ENCODE results near the gene SUCLG2. TPM values are rescaled to one million over a fixed set of nuclear protein-coding genes. Genes with fewer than 3 reads are reported as not detected.
A peak's percentile ranks its signal among the peaks of the same experiment; 100 is the strongest.

The SUCLG2 gene
- total RNA-seq, 2 experiments from 2014 or later: 81.3 to 85.3 TPM

DNA sequence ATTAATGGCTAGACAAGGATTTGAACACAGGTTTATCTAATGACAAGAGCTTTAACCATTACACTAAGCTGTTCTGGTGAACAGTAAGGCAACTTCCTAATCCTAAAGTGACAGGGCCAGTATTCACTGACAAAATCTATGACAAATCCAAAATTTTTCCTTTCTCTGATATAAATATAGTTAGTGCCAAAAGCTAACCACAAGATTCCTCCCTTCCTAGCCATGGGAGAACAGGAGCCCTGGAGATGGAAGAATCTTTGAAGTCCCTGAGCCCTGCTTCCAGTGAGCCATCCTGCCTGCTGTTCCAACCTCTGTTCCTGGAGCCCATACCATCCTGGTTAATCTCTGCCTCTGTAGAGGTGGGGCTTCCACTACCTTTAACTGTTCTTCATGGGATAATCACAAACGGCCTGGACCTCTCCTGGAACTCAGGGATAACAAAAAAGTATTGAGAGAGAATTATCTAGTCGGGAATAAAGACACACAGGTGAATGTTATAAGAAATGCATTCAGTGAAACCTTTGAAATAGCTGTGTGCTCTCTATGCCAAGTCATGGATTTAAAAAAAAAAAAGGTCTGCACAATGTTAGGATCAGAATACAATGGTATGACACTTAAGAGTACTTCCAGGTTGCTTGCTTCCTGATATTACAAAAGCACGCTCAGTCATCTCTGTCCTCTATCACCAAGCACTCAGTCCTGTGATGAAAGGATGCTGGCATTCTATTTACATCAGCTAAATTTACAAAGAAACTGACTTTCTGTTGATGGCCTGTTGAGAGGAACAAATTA is 235.8 kb downstream of the SUCLG2 start:
- H3K27ac Mint-ChIP-seq: no peak overlapping the region
- intact Hi-C loops (cut with micrococcal nuclease): no loop called here
- H3K4me3 Mint-ChIP-seq: no peak overlapping the region
- H3K4me1 Mint-ChIP-seq (ENCODE audit: low read depth): peaks cover 7% of the 10 kb centered on the region
- CTCF ChIA-PET: no interaction called here
- H3K27me3 Mint-ChIP-seq (ENCODE audit: low read depth): no peaks in the 10 kb centered on the region
- DNase-seq: no peak
- peaks cover 14% of the 10 kb centered on the region for H3K9me3 Mint-ChIP-seq
- peaks cover 60% of the 10 kb centered on the region for H3K36me3 Mint-ChIP-seq (ENCODE audit: low read depth)

DNA sequence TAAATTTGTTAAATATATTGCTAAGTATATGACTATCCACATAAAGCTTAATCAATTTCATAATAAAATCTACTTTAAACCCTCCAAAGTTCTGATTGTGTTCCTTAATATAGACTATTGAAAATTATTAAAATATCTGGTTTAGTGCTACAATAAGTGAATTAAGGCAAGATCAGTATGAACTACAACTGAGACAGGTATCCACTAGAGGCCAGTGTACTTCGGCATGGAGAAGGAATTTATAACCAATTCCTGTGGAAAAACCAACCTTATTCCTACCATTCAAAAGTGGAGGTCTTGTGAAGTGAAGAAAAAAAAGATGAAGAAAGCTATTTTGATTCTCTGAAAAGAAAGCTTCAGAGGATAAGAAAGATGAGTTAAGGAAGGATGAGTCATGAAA is 237.7 kb downstream of the SUCLG2 start:
- Mint-ChIP-seq H3K27me3 (ENCODE audit: low read depth) (no peaks in the 10 kb centered on the region), H3K9me3 (peaks cover 11% of the 10 kb centered on the region), H3K4me3 (no peak overlapping the region), H3K27ac (peak overlapping the region; percentile 46), H3K36me3 (ENCODE audit: low read depth) (peaks cover 54% of the 10 kb centered on the region), H3K4me1 (ENCODE audit: low read depth) (peaks cover 7% of the 10 kb centered on the region)
- CTCF ChIA-PET: no interaction called here
- intact Hi-C loops (cut with micrococcal nuclease): no loop called here
- DNase-seq: no peak

GRCh38 chr3:67415511-67415910 is 238.9 kb downstream of the SUCLG2 start:
- Mint-ChIP-seq H3K36me3 (ENCODE audit: low read depth) (peaks cover 45% of the 10 kb centered on the region), H3K9me3 (peaks cover 3% of the 10 kb centered on the region), H3K27me3 (ENCODE audit: low read depth) (no peaks in the 10 kb centered on the region), H3K4me1 (ENCODE audit: low read depth) (peaks cover 7% of the 10 kb centered on the region), H3K4me3 (no peak overlapping the region), H3K27ac (no peak overlapping the region)
- intact Hi-C loops (cut with micrococcal nuclease): no loop called here
- CTCF ChIA-PET: no interaction called here
- DNase-seq: no peak

DNA sequence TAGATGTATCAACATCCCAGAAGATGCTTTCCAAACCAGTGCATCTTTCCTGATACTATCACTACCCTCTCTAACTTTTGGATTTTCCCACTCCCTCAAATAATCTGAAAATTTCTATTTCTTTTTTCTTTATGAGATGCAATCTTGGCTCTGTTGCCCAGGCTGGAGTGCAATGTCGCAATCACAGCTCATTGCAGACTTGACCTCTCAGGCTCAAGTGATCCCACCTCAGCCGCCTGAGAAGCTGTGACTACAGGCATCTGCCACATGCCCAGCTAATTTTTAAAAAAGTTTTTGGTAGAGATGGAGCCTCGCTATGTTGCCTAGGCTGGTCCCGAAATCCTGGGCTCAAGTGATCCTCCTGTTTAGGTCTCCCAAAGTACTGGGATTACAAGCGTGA is 239.7 kb downstream of the SUCLG2 start:
- H3K36me3 Mint-ChIP-seq (ENCODE audit: low read depth): peaks cover 37% of the 10 kb centered on the region
- H3K4me1 Mint-ChIP-seq (ENCODE audit: low read depth): peaks cover 7% of the 10 kb centered on the region
- CTCF ChIA-PET: no interaction called here
- no peak for DNase-seq
- no peak overlapping the region for H3K27ac Mint-ChIP-seq
- H3K9me3 Mint-ChIP-seq: no peaks in the 10 kb centered on the region
- no peak overlapping the region for H3K4me3 Mint-ChIP-seq
- no peaks in the 10 kb centered on the region for H3K27me3 Mint-ChIP-seq (ENCODE audit: low read depth)
- intact Hi-C loops (cut with micrococcal nuclease): no loop called here

GRCh38 chr3:67405193-67405592 is 249.2 kb downstream of the SUCLG2 start:
- H3K27ac Mint-ChIP-seq: no peak overlapping the region
- intact Hi-C loops (cut with micrococcal nuclease): no loop called here
- no peak for DNase-seq
- no peak overlapping the region for H3K4me3 Mint-ChIP-seq
- peaks cover 47% of the 10 kb centered on the region for H3K36me3 Mint-ChIP-seq (ENCODE audit: low read depth)
- CTCF ChIA-PET: interaction anchor here (0.6 kb wide), 2 partner anchors 16 to 43 kb away, joined by 3 read pairs; no protein-coding TSS in a partner anchor
- no peaks in the 10 kb centered on the region for H3K9me3 Mint-ChIP-seq
- no peaks in the 10 kb centered on the region for H3K27me3 Mint-ChIP-seq (ENCODE audit: low read depth)
- no peaks in the 10 kb centered on the region for H3K4me1 Mint-ChIP-seq (ENCODE audit: low read depth)

DNA sequence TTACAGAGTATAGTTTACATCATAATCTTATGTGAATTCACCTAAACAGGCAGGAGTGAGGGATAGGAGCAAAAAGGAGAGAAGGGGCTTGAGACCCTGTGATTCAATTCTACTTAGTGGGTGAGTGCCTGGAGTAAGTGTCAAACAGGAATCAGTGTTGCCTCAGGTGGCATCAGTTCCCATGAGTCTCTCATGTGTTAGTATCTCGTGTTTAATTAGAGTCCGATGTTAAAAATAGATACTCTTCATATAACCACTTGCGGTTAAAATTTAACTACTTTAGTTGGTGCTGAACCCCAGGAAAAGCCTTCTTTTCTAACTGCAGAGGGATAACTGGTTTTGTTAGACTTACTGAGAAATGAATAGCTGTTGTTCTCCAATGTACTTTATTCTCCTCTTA is 251.5 kb downstream of the SUCLG2 start:
- Mint-ChIP-seq H3K9me3 (peaks cover 1% of the 10 kb centered on the region), H3K4me3 (no peak overlapping the region), H3K27ac (no peak overlapping the region), H3K4me1 (ENCODE audit: low read depth) (no peaks in the 10 kb centered on the region), H3K36me3 (ENCODE audit: low read depth) (peaks cover 51% of the 10 kb centered on the region), H3K27me3 (ENCODE audit: low read depth) (no peaks in the 10 kb centered on the region)
- intact Hi-C loops (cut with micrococcal nuclease): no loop called here
- CTCF ChIA-PET: no interaction called here
- no peak for DNase-seq

- H3K9me3 Mint-ChIP-seq: peaks cover 2% of the 10 kb centered on the region
- no peaks in the 10 kb centered on the region for H3K4me1 Mint-ChIP-seq (ENCODE audit: low read depth)
- peaks cover 55% of the 10 kb centered on the region for H3K36me3 Mint-ChIP-seq (ENCODE audit: low read depth)
- no peak overlapping the region for H3K27ac Mint-ChIP-seq
- intact Hi-C loops (cut with micrococcal nuclease): no loop called here
- CTCF ChIA-PET: no interaction called here
- no peaks in the 10 kb centered on the region for H3K27me3 Mint-ChIP-seq (ENCODE audit: low read depth)
- DNase-seq: no peak
- H3K4me3 Mint-ChIP-seq: no peak overlapping the region
Observed at GRCh38 chr3:67401921-67402320, 252.5 kb downstream of the SUCLG2 start.

DNA sequence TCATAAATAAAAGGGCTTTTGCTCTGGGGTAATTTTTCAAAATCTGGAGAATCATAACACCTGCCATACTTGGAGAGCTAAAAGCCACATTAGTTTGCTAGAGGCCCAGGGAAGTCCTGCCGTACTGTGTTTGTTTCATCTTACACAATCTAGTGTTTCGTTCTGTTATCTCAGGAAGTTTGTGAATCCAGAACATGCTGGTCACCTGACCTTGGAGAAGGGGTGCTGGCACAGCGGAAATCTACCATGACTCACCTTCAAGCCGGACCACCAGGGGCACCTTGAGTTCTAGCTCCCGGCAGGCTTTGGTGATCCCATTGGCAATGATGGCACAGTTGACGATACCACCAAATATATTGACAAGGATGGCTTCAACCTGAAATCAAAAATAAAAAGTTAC is 253.9 kb downstream of the SUCLG2 start:
- intact Hi-C loops (cut with micrococcal nuclease): no loop called here
- no peak overlapping the region for H3K4me3 Mint-ChIP-seq
- H3K9me3 Mint-ChIP-seq: peaks cover 2% of the 10 kb centered on the region
- peaks cover 54% of the 10 kb centered on the region for H3K36me3 Mint-ChIP-seq (ENCODE audit: low read depth)
- no peaks in the 10 kb centered on the region for H3K27me3 Mint-ChIP-seq (ENCODE audit: low read depth)
- DNase-seq: no peak
- H3K27ac Mint-ChIP-seq: no peak overlapping the region
- CTCF ChIA-PET: no interaction called here
- H3K4me1 Mint-ChIP-seq (ENCODE audit: low read depth): peaks cover 2% of the 10 kb centered on the region

DNA sequence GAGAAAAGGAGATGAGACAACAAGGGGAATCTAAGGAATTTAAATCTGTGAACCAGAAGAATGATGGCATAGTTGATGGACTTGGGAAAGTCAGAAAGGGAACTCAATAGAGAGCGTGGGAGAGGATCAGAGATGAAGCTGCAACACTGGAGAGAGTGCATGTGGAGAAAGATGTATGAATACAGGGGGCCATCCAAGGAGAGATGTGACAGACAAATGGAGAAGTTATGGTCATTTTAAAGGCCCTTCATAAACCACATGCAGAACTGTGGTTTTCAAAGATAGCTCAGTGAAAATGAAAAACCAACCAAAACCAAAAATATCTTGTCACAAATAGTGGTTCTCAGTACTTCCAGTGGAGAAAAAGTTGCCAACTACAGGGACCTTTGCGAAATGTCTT is 265.2 kb downstream of the SUCLG2 start:
- Mint-ChIP-seq H3K27me3 (ENCODE audit: low read depth) (no peaks in the 10 kb centered on the region), H3K36me3 (ENCODE audit: low read depth) (peaks cover 53% of the 10 kb centered on the region), H3K9me3 (peaks cover 9% of the 10 kb centered on the region), H3K27ac (no peak overlapping the region), H3K4me1 (ENCODE audit: low read depth) (peaks cover 32% of the 10 kb centered on the region), H3K4me3 (no peak overlapping the region)
- CTCF ChIA-PET: interaction anchor here (0.6 to 0.7 kb wide), 2 partner anchors 16 to 400 kb away, joined by 3 read pairs; no protein-coding TSS in a partner anchor
- intact Hi-C loops (cut with micrococcal nuclease): loop anchor here (5.0 to 10.0 kb wide), 3 partner anchors 263 to 1486 kb away; partner anchors contain the start of gene SUCLG2
- DNase-seq: no peak

- H3K27ac Mint-ChIP-seq: no peak overlapping the region
- H3K4me1 Mint-ChIP-seq (ENCODE audit: low read depth): peaks cover 32% of the 10 kb centered on the region
- peaks cover 53% of the 10 kb centered on the region for H3K36me3 Mint-ChIP-seq (ENCODE audit: low read depth)
- intact Hi-C loops (cut with micrococcal nuclease): loop anchor here (5.0 to 10.0 kb wide), 3 partner anchors 264 to 1486 kb away; partner anchors contain the start of gene SUCLG2
- H3K4me3 Mint-ChIP-seq: no peak overlapping the region
- DNase-seq: no peak
- CTCF ChIA-PET: no interaction called here
- H3K27me3 Mint-ChIP-seq (ENCODE audit: low read depth): no peaks in the 10 kb centered on the region
- H3K9me3 Mint-ChIP-seq: peaks cover 9% of the 10 kb centered on the region
Observed at GRCh38 chr3:67388738-67389137, 265.7 kb downstream of the SUCLG2 start.

GRCh38 chr3:67386451-67386850 is 268.0 kb downstream of the SUCLG2 start:
- Mint-ChIP-seq H3K27ac (peak overlapping the region; percentile 55), H3K4me3 (no peak overlapping the region), H3K36me3 (ENCODE audit: low read depth) (peaks cover 41% of the 10 kb centered on the region), H3K9me3 (peaks cover 9% of the 10 kb centered on the region), H3K27me3 (ENCODE audit: low read depth) (no peaks in the 10 kb centered on the region), H3K4me1 (ENCODE audit: low read depth) (peaks cover 31% of the 10 kb centered on the region)
- intact Hi-C loops (cut with micrococcal nuclease): loop anchor here (5.0 to 10.0 kb wide), 3 partner anchors 266 to 1488 kb away; partner anchors contain the start of gene SUCLG2
- peak; percentile 29 for DNase-seq
- CTCF ChIA-PET: no interaction called here

DNA sequence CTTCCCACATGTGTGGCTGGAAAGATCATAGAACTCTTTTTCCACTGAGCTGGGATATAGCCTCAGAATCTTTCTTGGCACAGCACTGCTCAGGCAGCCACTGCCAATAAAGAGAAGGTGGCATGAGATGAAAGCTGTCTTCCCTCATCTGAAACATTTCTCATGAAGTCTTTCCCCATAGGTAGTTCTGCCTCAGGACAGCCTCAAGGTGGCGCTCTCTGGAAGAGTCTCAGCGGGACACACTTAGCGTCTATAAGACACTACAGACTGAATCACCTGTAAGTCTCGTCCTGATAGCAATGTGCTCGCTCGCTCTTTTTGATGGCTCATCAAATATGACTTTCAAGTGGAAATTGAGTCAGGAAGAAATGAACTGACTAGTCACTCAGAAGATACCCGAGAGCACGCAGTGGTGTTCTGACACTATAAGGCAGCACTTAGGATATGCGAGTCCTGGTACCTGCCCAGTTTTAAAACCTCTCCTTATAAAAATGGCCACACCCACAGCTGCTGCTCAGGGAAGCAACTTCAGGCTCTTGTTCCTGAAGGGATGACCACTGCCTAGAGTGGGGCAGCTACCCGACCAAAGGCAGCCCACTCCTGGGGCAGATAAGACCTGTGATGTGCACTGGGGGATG is 269.5 kb downstream of the SUCLG2 start:
- Mint-ChIP-seq H3K36me3 (ENCODE audit: low read depth) (peaks cover 38% of the 10 kb centered on the region), H3K27me3 (ENCODE audit: low read depth) (no peaks in the 10 kb centered on the region), H3K4me1 (ENCODE audit: low read depth) (peaks cover 31% of the 10 kb centered on the region), H3K9me3 (peaks cover 9% of the 10 kb centered on the region), H3K4me3 (no peak overlapping the region), H3K27ac (no peak overlapping the region)
- intact Hi-C loops (cut with micrococcal nuclease): loop anchor here (2.0 to 10.0 kb wide), 4 partner anchors 220 to 1490 kb away; partner anchors contain the start of gene SUCLG2
- CTCF ChIA-PET: interaction anchor here (0.7 to 6.6 kb wide), 5 partner anchors 22 to 405 kb away, joined by 3 to 40 read pairs (median 6); no protein-coding TSS in a partner anchor
- DNase-seq: peak; percentile 67
